Activated CD8-positive, alpha-beta memory T cell treated with anti-CD3 and anti-CD28 coated beads, Interleukin-2, amount 50 U/mL, for 48 hours (primary cell): ENCODE results near the gene VPS25.
"Not testable (repeated sequence)": the region's sequence is repeated elsewhere in the genome, so short reads cannot be mapped to it uniquely, and the experiment has no call there.

Experiments used
- DNase-seq: peaks from one replicate; pipeline ENCODE4 v3.0.0-alpha.2; 2020

VPS25 gene

DNA sequence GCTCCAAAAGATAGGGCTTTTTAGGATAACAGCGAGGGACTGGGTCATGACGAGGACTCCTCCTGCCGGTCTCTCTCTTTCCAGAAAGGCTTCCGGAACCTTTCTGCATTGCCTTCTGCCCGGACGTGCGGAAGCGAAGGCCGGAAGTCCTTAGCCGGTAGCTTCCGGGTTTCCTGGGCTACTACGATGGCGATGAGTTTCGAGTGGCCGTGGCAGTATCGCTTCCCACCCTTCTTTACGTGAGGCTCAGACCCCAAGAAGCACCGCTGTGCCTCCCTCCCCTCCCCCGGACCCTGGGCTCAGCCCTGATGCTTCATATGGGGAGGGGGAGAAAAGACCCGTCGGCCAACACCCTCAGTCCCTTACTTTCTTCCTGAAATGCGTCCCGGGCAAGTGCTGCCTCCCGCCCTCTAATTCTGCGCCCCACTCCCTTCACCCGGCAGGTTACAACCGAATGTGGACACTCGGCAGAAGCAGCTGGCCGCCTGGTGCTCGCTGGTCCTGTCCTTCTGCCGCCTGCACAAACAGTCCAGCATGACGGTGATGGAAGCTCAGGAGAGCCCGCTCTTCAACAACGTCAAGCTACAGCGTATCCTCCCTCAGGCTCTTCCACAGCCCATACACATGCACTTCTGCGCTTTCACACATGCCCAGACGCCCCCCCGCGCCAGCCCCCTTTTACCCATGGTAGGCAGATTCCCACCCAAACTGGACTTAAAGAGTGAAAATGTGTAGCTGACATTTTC lies at the start of gene VPS25:
Gene VPS25 (plus strand): TSS at position 160 of the 746 bp plus-strand sequence. CDS start 27 bp downstream, at position 187.
- peak; percentile 83 for DNase-seq

- DNase-seq, result no peak
Measured at GRCh38 chr17:42723636-42724035, 49.6 kb upstream of the VPS25 start.

DNA sequence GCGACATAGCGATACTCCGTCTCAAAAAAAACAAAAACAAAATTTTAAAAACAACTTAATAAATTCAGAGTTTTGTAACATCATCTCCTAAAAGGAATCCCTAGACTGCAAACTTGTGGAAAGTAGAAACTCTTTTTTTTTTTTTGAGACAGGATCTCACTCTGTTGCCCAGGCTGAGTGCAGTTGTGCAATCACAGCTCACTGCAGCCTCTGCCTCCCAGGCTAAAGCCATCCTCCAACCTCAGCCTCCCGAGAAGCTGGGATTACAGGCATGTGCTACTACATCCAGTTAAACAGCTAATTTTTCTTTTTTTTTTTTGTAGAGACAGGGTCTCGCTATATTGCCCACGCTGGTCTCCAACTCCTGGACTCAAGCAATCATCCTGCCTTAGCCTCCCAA lies 48.1 kb upstream of the VPS25 start:
- no peak for DNase-seq

DNA sequence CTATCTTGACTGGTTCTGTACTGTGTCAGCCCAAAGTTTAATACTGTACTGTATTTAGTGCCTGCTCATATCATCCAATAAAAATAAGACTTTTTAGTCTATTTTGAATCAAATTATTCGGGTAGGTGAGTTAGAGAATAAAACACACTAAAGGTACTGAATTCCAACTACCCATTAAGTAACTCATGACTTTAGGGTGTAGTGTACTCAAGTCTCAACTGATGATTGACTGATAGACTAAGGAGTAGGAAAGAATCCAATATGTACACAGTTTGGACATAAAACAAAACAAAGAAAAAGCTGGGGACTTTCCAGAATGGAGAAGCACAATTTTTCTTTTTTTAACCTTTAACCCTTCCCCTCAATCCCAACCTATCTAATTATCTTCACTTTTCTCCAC lies 32.5 kb upstream of the VPS25 start:
- DNase-seq, result no peak

DNA sequence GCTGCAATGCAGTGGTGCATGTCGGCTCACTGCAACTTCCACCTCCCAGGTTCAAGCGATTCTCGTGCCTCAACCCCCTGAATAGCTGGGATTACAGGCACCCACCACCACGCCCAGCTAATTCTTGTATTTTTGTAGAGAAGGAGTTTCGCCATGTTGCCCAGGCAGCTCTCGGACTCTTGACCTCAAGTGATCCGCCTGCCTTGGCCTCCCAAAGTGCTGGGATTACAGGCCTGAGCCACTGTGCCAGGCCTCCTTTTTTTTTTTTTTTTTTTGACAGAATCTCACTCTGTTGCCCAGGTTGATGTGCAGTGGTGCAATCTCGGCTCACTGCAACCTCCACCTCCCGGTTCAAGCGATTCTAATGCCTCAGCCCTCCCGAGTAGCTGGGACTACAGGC lies 30.3 kb upstream of the VPS25 start:
- not testable (repeated sequence) for DNase-seq

GRCh38 chr17:42743595-42744282 lies 29.5 kb upstream of the VPS25 start:
- DNase-seq, result no peak

- no peak for DNase-seq
Measured at GRCh38 chr17:42744283-42744805, 28.9 kb upstream of the VPS25 start.

GRCh38 chr17:42744806-42745617 lies 28.2 kb upstream of the VPS25 start, which contains the start of gene EZH1:
Gene EZH1, minus strand, starts transcription at chr17:42745040. Its CDS starts 16,099 bp downstream, at chr17:42728941.
- peak; percentile 97 for DNase-seq

GRCh38 chr17:42748202-42748907 lies 24.9 kb upstream of the VPS25 start:
- DNase-seq, result no peak

DNA sequence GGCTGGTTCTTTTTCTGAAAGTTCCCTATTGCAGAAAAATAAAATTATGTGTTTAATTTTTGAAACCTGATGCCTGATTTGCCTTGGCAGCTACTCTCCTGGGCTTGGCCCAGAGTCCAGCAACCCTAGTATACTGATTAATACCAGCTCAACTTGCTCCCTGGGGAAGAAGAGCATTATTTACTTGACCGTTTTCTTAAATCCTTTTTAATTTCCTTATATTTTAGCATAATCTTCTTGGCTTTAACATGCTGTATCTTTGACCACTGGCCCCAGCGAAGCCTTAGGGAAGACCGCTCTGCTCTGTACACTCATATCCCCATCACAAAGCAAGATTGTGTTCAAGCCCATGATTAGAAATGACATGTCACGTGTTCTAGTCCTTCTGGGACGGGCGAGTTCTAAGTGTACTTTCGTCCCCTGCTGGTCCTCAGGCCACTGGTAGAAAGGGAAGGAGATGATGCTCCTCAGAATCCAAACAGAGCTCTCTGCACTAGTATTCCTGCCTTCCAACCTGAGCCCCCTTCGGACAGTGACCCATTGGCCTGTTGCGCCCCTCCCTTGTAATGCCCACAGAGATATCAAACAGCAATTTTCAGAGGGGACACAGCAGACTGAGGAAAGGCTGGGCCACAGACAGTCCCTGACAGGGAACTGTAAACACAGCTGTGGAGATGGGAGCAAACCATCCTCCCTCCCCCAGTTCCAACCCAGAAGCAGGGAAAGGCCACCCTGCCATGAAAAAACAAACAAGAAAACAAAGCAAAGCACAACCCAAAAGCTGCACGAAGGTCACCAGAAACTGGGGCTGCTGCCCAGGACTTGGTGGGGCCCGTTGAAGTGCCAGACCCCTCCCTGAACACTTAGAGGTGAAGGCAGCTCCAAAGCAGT lies 24.1 kb upstream of the VPS25 start:
- no peak for DNase-seq

DNA sequence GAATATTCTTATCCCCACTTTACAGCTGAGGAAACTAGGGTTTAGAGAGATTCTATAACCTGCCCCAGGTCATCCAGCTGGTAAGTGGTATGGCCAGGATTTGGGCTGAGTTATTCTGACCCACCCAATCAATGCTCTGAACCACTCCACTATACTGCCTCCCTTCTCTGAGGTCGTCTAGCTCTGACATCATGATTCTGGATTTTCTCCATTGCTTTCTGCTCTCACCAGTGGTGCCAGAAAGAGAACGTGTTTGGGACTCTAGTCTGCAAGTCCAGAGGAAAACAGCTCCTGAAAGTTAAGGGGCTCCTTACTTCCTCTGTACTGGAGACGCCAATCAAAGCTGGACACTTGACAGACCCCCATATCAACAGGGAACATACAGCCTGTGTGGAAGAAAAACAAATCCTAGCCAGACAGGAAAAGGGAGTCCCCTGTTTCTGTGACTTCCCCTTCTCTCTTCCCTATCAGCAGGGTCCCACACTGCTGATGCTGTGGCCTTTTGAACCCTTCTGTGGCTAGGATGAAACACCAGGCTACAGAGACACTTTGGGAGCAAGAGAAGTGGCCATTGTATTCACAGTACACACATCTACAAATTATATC lies 22.4 kb upstream of the VPS25 start:
- DNase-seq, result no peak

DNA sequence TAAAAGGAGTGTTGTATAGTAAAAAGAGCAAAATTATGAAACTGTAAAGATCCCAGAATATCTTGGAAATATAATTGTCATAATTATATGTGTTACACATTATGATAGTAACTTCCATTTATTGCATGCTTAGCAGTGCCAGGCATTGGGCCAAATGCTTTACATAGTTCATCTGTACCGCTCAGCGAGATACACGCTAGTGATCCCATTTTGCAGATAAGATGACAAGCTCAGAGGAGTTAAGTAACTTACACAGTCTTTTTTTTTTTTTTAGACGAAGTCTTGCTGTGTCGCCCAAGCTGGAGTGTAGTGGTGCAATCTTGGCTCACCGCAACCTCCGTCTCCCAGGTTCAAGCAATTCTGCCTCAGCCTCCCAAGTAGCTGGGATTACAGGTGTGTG lies 21.6 kb upstream of the VPS25 start:
- DNase-seq, result no peak

DNA sequence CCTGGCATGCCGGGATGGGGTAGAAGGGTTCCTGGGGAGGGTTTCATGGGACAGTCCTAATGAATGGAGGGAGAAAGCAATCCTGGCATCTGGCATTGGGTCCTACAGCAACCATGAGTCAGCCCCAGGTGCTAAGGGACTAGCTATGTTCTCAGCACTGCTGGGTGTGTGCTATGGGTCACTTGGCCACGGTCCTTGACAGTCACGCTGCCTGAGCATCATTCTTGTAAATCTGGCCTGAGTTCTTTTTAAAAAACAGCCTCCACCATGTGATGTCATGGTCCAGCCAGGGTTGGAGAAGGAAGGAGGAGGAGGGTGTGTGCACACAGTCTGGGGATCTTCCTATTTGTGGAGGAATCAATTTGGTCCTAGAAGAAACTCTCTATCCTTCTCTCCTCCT lies 18.5 kb upstream of the VPS25 start:
- DNase-seq, result no peak

DNA sequence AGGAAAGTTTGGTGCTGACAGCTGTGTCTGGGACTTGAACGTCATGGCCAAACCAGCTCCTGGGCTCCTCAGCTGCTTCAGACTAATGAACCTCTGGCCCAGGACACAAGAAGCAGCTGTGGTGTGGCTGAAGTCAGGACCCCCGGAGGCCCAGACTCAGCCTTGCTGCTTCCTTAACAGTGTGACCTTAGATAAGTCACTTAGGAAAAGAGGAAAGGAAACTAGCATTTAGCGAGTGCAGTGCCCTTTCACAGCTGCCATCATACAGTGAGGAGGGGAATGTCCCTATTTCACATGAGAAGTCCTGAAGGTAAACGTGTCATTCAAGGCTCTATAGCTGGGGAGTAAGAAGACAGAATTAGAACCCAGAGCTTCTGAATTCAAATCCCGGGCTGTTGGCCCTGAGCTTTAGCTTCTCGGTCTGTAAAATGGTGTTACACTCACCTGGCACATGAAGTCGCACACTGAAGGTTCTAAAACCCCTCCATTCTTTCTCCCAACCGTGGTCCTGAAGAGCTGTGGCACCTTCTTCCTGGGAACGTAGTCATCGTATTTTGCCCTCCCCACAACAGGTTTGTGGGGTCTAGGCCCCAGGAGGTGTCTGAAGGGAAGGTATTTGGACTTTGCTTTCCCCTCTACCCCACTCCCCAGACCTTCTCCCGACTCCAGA lies 13.1 kb upstream of the VPS25 start:
- DNase-seq, result no peak

- DNase-seq, result no peak
Measured at GRCh38 chr17:42760652-42761581, 12.3 kb upstream of the VPS25 start, which contains the start of gene RAMP2. Gene RAMP2, plus strand, starts transcription at chr17:42761227. Its CDS starts 35 bp downstream, at chr17:42761262.

GRCh38 chr17:42761638-42762037 lies 11.6 kb upstream of the VPS25 start:
- DNase-seq, result no peak

DNA sequence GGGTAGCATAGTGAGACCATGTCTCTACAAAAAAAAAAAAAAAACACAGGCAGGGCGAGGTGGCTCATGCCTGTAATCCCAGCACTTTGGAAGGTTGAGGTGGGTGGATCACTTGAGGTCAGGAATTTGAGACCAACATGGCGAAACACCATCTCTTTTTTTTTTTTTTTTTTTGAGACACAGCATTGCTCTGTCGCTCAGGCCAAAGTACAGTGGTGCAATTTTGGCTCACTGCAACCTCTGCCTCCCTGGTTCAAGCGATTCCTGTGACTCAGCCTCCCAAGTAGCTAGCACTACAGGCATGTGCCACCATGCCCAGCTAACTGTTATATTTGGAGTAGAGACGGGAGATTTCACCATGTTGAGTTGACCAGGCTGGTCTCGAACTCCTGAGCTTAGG lies 7.1 kb upstream of the VPS25 start:
- no peak for DNase-seq

DNA sequence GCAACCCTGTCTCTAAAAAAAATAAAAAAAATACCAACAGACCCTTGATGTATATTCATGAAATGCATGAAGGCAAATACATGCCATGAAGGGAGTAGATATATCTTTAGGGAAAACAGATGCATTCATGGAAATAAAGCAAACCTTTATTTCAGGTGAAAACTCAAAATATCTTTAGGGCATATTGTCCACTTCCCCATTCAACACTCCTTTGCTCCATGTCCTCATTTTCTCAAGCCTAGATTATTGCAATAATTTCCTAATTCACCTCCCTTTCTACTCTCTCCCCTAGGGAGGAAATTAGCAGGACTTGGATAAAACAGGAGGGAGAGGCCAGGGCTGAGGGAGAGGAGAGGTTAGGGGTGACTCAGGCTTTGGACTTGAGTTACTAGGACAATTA lies 5.7 kb upstream of the VPS25 start:
- no peak for DNase-seq

DNA sequence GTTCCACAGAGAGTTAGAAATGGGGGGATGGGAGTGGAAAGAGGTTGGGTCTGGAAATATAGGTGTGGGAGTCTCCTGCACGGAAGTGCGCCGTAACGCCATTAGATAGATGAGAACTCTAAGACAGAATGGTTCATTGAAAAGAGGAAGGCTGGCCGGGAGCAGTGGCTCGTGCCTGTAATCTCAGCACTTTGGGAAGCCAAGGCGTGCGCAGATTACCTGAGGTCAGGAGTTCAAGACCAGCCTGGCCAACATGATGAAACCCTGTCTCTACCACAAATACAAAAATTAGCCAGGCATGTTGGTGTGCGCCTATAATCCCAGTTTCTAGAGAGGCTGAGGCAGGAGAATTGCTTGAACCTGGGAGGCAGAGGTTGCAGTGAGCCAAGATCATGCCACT lies 5.2 kb upstream of the VPS25 start:
- not testable (repeated sequence) for DNase-seq
